ENCODE data around the gene GALNT2.
A peak's percentile ranks its signal among the peaks of the same experiment; 100 is the strongest.

GALNT2 gene

DNA sequence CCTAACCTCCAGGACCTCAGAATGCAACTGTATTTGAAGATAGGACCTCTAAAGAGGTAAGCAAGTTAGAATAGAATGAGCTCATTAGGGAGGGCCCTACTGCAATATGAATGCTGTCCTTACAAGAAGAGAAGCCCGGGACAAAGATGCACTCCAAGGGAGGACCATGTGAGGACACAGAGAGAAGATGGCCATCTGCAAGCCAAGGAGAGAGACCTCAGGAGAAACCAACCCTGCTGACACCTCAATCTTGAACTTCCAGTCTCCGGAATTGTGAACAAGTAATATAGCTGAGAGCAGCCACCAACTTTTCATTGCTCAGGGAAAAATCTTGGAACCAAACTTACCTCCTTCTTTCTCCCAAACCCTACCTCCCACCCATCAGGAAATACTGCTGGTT is 15.0 kb upstream of the GALNT2 start:
- DNase-seq: no peak

DNA sequence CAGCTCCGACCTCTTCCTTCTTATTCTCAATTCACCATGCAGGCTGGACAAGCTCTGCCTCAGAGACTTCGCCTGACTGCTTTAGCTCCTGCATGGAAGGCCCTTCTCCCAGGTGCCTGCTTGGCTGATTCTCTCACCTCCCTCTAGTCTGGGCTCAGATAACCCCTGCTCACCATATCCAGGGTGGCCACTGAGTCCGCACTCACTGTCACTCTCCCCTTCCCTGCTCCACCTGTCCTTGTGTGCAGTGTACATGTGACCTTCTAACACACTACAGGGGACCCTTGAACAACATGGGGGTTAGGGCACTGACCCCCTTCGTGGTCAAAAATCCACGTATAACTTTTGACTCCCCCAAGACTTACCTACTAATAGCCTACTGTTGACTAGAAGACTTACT is 14.4 kb upstream of the GALNT2 start:
- DNase-seq: no peak

DNA sequence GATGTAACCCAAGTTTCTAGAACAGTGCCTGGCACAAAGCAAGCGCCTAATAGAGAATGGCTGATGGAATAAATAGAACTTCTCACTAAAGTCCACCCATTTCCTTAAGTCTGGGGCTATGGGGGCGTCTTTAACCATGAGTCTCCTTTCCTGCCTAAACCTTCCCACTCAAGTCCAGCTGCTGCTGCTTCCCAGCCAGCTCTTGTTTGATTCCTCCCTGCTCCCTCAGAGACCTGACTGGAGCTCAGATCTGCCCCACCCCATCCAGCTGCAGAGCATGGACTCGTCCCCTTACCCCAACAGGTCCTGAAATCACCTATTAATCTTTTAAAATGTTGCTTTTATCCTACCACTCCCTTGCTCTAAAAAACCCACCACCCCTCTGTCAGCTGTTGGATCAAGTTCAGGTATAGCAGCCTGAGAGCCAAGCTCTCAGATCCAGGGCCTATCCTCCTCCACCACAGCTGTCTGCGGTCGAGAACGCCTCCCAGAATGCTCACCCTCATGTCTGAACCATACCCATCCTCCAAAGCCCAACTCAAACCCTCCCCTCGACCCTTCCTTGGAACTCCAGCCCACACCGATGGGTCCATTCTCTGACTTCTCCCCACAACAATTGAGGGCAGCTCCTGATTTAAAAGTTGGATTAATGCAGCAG is 12.8 kb upstream of the GALNT2 start:
- no peak for DNase-seq

DNA sequence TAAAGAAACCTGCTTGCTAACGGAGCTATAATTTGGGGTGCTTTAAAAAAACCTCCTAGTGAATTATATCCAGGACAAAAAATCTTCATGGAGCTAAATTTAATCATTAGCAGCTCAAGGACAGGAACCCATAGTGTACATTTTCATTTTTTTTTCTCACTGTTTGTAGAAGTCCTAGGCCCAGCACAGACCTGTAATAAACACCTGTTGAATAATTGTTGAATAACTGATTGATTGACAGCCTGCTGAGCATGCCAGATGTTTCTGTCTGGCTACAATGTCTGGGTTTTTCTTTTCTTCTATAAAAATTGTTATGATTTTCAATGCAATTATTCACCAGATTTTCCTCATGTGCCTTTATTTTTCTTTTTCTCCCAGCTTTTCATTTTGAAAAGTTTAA is 10.9 kb upstream of the GALNT2 start:
- DNase-seq: no peak

DNA sequence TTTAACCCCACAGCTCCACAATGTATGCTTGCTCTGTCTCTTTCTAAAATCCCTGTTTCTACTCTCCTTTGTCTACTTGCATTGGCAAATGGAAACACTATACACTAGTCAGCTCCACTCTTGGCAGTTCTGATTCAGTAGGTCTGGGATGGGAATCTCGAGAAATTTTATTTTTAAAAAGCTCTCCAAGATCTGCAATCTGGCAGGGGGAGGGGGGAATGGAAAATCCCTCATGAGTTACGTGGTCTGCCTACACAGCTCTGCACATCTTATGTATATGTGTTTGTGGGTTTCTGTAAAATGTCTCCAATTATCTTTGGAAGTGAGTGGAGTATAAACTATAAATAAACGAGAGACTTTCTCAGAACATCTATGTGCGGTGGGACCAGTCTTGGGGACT is 9.9 kb upstream of the GALNT2 start:
- no peak for DNase-seq

DNA sequence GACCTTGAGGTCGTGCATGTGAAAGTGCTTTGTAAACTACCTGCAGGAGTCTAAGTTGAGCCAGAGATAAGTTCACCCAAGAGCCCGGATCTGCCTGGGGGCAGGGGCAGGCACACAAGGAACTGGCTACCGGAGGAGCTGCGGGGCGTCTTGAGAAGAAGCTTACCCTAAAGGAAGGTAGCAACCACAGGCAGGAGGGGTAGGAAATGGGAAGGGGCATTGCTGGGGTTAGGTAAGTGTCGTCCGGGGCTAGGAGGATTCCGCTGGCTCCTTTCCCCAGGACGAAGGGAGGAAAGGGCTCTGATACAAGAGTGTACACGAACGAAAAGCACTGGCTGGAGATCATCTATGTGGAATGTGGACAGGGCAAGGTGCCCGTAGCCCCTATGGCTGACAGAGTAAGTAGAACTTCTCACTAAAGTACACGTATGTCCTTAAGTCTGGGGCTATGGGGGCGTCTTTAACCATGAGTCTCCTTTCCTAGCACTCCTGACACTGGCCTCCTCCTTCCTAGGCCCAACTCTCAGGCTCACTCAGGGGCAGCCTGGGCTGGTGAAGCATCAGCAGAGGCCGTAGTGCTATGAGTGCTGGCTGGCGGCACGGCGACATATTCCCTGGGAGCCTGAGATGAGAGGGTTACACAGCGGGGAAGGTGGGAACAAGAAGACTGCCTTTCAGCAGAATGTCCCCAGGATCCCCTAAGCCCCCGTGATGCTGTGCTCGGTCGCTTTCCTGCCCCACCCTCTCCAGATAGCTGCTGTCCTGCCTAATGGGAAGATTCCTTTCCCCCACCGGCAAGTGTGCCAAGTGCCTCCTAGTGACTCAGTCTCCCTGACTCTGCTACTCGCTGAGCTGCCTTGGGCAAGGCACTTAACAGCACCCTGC is 9.1 kb upstream of the GALNT2 start:
- DNase-seq: no peak

DNA sequence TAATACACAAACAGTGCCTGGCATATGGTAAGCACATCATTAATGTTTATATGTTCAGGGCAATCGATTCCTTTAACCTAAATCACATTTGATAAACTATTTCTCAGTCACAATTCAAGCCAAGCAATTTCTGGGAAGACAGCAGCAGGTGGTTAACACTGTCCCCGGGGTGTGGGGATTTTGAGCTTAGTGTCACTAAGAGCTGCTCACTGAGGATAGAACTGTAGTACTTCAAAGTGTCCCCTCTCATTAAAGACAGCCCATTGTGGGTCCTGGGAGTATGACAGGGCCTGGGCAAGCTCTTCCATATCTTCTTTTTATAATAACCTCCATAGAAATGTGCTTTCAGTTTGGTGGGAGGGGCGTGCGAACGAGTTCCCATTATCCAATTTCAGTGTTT is 8.4 kb upstream of the GALNT2 start:
- DNase-seq: no peak

DNA sequence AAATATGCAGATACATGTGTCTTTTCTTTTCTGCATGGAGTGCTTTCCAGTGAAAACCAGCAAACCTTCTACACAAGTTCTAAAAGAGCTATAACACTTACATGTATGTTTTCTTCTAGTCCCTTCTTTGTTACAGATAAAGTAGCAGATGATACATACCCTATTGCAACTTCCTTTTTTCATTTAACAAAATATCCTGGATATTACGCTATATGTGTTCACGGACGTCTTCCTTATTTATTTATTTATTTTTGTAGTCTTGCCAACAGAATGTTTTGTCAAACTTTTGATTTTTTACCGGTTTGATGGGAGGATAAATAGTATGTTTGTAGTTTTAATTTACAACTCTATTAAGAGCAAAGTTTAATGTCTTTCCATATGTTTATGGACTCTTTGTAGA is 5.2 kb upstream of the GALNT2 start:
- no peak for DNase-seq

DNA sequence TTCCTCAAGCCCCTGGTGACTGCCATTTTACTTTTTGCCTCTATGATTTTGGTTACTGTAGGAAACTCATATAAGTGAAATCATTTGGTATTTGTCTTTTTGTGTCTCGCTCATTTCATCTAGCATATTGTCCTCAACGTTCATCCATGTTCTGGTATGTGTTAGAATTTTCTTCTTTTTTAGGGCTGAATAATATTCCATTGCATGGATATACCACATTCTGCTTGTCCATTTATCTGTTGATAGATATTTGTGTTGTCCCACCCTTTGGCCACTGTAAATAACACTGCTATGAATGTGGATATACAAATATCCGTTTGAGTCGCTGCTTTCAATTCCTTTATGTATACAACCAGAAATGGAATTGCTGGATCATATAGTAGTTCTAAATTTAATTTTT is 4.5 kb upstream of the GALNT2 start:
- DNase-seq: no peak

DNA sequence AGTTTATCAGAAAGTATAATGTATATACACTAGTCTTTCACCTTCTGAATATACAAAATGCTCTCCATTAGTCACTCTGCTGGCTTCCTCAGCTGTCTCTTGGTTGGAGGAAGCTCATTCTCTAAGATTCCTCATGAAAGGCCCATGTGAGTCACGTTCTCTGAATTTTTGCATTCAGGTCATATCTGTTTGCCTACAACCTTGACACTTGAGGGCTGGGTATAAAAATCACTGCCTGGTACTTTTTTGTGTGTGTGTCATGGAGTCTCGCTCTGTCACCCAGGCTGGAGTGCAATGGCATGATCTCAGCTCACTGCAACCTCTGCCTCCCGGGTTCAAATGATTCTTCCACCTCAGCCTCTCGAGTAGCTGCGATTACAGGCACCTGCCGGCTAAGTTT is 2.8 kb upstream of the GALNT2 start:
- DNase-seq: no peak

DNA sequence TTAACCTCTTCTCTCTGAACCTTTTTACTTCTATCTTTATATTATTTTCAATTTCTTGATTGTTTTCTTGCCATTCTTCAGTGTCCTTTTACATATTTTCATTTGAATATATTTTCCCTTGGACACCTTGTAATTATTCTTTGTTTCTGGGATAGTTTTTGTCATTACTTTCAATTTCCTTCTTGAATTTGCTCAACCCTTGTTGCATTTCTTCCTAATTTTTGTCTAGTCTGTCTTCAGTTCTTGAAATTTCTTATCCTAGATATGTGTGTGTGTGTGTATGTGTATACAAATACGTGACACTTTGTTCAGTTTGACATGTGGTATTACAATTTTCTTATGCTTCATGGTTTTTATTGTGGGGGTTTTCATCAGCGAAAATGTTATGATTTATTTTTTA is 1.9 kb upstream of the GALNT2 start:
- no peak for DNase-seq

DNA sequence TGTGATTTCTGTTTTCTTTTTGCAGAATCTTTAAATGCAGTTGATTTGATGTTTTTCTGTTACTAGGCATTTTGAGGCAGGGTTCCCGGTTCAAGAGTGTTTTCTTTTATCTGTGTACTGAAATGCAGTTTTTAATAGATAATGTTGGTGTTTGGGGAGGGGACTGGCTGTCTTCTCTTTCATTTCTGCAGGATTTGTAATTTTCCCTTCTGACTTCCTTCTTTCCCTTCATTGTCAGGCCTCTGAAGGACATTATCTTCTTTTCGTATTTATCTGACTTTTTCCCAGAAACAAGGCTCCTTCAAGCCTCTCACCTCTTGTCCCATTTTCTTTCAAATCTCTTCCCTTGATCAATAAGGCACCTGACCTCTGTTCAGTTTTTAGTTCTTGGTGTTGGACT is 1.5 kb upstream of the GALNT2 start:
- no peak for DNase-seq

DNA sequence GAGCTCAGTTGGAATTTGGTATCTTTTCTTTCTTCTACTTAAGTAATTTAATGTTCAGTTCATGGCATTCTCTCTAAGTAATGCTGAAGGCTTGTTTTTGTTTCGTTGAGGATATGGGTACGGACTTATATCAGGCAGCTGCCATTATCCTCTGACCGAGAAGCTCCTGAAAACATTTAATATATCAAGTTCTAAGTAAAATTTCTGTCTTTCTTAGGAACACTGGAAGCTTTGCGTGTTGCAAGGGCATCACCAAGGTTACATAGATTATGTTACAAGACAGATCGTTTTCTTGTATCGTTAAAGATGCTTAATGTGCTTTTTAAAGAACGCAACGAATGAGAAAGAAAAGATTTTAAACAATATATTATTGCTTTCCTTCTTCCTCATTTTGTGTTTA is 1.0 kb upstream of the GALNT2 start:
- DNase-seq: no peak

DNA sequence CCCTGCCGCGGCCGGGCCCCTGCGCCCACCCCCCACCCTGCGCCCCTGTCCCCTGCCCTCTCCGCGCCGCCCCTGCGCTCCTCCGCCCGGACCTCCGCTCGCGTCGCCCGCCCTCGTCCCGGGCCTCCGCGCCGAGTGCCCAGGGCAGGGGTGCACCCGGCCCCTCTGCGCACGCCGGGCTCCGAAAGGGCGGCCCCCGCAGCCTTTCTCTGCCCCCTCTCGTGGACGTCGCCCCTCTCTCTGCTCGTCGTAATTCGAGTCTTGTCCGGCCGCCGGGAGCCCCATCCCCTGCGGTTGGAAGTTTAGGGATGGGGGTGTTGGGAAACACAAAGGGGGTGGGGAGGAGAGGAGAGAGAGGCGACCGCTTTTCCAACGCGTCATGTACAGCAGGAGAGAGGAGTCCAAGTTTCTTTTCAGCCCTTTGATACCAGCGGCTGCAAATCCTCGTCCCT is 407 bp downstream of the GALNT2 start:
- DNase-seq: peak; percentile 35

DNA sequence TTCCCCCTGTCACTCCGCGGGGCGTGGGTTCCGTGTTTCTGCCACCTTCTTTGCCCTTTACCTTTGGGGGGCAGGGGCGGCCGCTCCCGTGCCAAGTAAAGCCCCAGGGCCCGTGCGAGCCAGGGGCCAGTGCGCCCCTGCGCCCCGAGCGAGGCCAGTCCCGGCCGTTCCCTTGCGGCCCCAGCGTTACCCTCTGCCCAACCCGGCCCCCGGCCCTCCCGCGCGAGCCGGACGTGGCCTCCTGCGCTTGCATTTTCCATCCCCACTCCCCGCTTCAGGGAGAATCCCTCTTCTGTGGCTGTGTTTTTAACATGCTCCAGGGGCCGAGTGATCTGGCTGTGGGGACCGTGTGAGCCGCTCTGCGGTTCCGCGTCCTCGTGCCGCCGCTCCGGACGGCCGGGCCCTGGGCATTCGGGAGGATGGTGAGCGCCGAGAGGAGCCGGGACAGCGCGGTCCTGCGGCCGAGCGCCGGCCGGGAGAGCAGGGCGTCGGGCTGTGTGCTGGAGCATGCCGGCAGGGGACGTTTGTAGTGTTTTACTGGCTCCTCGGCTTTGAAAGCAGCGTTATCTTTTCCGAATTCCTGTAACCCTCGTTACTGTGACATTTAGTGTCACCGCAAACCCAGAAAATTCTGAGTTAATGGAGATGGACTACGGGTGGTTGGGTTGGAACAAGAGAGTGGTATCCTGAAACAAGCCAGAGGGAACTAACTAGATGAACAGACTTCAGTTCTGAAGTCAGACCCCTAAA is 1.0 kb downstream of the GALNT2 start:
- DNase-seq: peak; percentile 42

DNA sequence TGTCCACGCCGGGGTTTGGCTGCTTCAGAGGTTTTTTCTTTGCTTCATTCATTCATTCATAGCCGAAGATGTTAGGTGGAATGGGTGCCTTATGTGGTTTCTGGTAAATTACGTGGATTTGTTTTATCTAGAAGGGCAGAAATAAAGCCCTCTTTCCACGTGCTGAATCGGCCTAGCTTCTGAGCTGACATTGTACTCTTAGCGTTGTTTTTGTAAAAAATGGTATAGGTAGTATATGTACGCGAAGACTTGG is 1.5 kb downstream of the GALNT2 start:
- DNase-seq: no peak

DNA sequence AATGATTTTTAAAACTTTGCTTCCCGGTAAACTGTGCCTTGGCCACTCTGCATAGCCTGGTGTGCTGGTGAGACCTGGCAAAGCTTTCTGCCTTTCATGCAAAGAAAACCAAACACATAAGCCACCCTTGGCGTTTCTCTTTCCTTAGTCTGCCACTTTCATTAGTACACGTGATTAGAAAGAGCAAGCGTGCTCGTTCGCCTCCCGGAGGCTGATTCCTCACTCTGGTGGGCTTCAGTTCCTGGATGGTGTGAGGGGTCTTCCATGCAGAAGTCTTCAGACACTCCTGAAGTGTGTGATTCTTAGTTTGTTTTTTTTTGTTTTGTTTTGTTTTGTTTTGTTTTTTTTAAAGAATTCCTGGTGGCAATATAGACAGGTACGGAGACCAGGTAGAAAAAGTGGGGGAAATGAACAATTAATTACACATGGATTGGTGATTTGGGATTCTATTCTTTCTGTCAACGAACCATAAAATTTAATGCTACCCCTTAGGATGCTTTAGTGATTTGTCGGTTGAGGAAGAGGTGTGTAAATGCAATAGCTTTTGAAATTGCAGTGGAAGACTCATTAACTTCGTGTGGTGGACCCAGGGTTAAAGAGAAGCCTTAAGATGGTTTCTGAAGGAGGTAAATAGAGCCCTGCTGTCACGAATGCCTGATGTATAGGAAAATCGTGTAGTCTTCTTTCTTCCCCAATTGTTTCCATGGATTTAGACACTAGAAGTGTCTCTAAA is 2.1 kb downstream of the GALNT2 start:
- peak; percentile 18 for DNase-seq

DNA sequence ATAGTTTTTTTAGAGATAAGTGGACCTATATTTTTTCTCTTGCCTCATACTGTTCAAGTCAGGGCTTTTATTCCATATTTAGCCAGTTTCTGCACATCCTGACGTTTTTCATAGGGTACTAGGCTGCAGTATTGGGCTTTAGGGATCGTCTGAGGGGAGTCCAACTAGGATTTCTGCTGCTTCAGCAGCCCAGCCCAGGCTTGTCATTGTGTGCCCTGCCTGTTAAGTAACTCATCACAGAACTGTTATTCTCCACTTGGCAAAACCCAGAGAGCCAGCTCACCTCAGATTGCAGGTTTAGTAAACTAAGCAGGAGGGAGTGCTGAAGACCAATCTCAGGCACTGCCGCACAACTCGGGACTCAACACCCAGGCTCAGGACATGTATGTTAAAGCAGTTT is 2.8 kb downstream of the GALNT2 start:
- DNase-seq: peak; percentile 14

DNA sequence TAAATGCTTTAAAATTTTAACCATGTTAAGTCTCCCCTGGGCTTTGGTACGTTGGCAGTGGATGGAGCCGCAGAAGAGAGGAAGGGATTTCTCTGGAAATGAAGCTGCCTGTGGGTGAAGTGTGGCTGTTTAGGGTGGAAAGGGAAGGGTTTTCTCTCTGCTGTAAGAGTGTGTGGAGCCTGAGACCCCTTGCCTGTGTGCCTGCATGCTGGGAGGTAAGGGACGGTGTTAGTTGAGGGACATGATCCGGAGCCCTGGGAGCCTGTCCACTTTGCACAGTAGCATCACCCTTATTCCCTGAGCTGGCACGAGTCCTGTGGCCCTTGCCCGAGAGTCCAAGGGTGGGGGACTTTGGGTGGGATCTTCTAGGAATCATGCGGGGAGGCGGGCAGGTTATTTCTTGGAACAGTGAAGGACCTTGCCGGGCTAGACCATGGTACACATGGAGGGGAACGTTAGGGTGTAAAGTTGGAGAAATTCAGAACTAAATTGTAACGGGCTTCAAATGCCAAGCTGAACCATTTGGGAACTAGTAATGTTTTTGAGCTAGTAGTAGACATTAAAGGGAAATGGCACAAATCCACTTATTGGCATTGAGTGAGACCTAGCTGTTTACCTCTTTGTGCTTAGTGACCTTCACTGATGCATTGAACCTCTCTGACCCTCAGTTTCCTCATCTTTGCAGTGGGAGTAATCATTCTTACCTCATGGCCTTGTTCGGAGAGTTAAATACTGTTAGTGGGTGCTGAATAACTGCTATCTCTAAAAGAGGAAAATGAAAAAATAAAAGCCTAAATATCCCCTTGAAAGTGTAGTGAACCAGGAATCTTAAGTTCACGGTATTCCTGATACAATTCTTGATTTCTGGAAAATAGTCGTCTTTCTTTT is 3.5 kb downstream of the GALNT2 start:
- DNase-seq: no peak

DNA sequence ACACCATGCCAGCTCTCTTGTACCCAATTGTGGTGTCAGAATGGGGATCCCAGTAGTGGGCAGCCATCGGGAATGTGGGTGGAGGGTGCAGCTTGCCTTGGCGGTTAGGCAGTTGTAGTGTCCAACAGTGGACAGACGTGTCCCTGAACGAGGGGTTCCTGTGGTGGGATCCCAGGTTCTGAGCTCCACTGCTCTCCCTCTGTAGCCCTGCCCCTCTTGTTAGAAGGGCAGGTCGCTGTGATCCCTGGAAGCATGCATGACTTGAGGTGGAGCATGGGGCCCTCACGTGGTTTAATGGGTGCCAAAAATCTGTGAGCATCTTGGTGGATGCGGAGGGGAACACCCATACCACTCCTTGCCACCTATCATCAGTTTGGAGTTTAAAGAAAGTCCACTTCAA is 4.3 kb downstream of the GALNT2 start:
- no peak for DNase-seq

DNA sequence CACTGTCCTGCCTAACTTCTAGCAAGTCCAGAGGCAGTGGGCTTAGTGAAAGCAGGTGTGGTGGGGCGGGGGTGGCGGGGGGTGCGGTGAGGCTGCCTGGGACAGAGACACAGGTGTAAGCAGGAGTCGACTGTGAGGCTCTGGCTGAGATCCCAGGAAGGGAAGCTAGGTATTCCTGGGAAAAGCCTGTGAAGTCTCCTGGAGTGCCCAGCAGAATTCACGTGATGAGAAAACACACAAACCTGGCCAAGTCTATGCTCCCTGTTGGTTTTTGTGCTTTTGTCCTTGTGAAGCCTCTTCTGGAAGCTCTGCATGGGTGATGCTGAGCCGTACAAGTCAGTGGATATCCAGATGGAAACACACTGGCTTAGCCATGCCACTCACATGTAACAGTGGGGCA is 5.3 kb downstream of the GALNT2 start:
- DNase-seq: no peak

DNA sequence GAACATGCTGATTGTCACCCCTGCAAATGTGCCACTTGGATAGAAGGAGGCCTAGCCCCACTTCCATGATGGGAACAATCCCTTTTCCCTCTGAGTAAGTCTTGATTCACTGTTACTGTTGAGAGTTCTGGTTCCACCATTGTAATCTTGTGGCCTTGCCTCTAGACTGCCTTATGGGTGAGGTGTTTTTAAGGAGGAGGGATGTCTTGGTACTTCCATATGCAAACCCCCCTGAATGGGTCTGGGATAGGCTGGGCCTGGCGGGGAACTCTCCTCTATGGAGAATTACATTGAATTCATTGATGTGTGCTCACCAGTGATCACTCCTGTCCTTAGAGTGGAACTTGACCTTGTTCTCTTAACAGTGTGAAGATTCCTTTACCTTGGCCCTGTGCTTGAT is 5.8 kb downstream of the GALNT2 start:
- no peak for DNase-seq
